Spleen (tissue), 7 donors: ENCODE measurements around the gene POLD3.

Source experiments
- POLR2A ChIP-seq, 3 donors: fragments of 450-650 bp; IDR thresholded peaks; one replicate each; pipeline ENCODE4 v1.5.1; 2017; ENCODE audit warnings: antibody characterized with exemption in 3 of 3, mild to moderate bottlenecking in 1 of 3
- TF ChIP-seq, protein P1 (sequence below), 11 experiments: fragments of 200-600 bp in 7 of 11; fragments of 450-650 bp in 4 of 11; sonication (generic) in 4 of 11; IDR thresholded peaks in 8 of 11; conservative IDR thresholded peaks in 3 of 11; 1 replicate in 7 of 11; 2 replicates in 4 of 11; pipeline versions ENCODE4 v1.4.0 to v1.8.0; 2016 to 2021; ENCODE audit warnings: antibody characterized with exemption in 11 of 11, inconsistent platforms in 4 of 11, mild to moderate bottlenecking in 1 of 11
- donor health status: DM: no; HTN: no; CAD: no; lungs with moderate emphysema.
- donor health status: DM: no; HTN: no; CAD: no.
- donor health status: DM: no; HTN: no; CAD: no.

DNA sequence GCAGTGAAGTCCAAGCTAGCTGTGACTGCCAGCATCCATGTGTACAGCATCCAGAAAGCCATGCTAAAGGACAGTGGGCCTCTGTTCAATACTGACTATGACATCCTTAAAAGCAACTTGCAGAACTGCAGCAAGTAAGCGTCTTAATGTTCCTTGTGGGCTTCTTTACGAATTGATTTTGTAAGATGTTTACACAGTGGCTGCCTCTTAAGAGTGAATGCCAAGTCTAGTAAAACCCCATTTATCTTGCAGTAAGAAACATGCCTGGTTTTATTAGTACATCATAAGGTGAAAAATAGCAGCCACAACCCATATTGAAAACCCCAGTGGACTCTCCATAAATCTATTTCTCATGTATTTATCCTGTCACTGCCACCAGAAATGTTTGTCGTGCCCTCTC is 20.5 kb downstream of the POLD3 start:
- TF ChIP-seq, protein P1, sequence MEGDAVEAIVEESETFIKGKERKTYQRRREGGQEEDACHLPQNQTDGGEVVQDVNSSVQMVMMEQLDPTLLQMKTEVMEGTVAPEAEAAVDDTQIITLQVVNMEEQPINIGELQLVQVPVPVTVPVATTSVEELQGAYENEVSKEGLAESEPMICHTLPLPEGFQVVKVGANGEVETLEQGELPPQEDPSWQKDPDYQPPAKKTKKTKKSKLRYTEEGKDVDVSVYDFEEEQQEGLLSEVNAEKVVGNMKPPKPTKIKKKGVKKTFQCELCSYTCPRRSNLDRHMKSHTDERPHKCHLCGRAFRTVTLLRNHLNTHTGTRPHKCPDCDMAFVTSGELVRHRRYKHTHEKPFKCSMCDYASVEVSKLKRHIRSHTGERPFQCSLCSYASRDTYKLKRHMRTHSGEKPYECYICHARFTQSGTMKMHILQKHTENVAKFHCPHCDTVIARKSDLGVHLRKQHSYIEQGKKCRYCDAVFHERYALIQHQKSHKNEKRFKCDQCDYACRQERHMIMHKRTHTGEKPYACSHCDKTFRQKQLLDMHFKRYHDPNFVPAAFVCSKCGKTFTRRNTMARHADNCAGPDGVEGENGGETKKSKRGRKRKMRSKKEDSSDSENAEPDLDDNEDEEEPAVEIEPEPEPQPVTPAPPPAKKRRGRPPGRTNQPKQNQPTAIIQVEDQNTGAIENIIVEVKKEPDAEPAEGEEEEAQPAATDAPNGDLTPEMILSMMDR (IDR thresholded peaks at IDR 0.05 in 8 of 11, conservative IDR thresholded peaks at IDR 0.05 in 3 of 11) = no peak
- TF ChIP-seq POLR2A (IDR thresholded peaks at IDR 0.05) = no peak
